Measurements from ENCODE around the gene UBE2L3. TPM values are rescaled to one million over a fixed set of nuclear protein-coding genes. Genes with fewer than 3 reads are reported as not detected.
"Not testable (repeated sequence)": the region's sequence is repeated elsewhere in the genome, so short reads cannot be mapped to it uniquely, and the experiment has no call there.

The UBE2L3 gene
- polyA plus RNA-seq (ENCODE audit: insufficient read length in 12 of 12) = 10 to 100 TPM in 11 of 12 donors, not detected in 1; 36.3 to 47.9 (median 42.0) TPM
- long read RNA-seq, donor 1, transcript UBE2L3-201 (4 exons, 3,028 nt) = major isoform, 53 of 89 reads
- long read RNA-seq, donor 1, partial matches to known transcripts = 36 of 89 reads
- long read RNA-seq, donor 1, other reads (novel, unspliced or antisense) = 0 of 89 reads
- long read RNA-seq, donor 2, transcript UBE2L3-201 (4 exons, 3,028 nt) = major isoform, 74 of 87 reads
- long read RNA-seq, donor 2, partial matches to known transcripts = 11 of 87 reads
- long read RNA-seq, donor 2, other reads (novel, unspliced or antisense) = 0 of 87 reads
- long read RNA-seq, donor 3, transcript UBE2L3-201 (4 exons, 3,028 nt) = major isoform, 15 of 20 reads
- long read RNA-seq, donor 3, partial matches to known transcripts = 5 of 20 reads
- long read RNA-seq, donor 3, other reads (novel, unspliced or antisense) = 0 of 20 reads
- long read RNA-seq, donor 4, transcript UBE2L3-201 (4 exons, 3,028 nt) = major isoform, 16 of 17 reads
- long read RNA-seq, donor 4, partial matches to known transcripts = 0 of 17 reads
- long read RNA-seq, donor 4, other reads (novel, unspliced or antisense) = 0 of 17 reads
- long read RNA-seq, donor 5, transcript UBE2L3-201 (4 exons, 3,028 nt) = major isoform, 51 of 57 reads
- long read RNA-seq, donor 5, partial matches to known transcripts = 5 of 57 reads
- long read RNA-seq, donor 5, other reads (novel, unspliced or antisense) = 0 of 57 reads
- long read RNA-seq, donor 6, transcript UBE2L3-201 (4 exons, 3,028 nt) = major isoform, 27 of 29 reads
- long read RNA-seq, donor 6, partial matches to known transcripts = 0 of 29 reads
- long read RNA-seq, donor 6, other reads (novel, unspliced or antisense) = 0 of 29 reads
- long read RNA-seq, donor 7, transcript UBE2L3-201 (4 exons, 3,028 nt) = major isoform, 23 of 23 reads
- long read RNA-seq, donor 7, partial matches to known transcripts = 0 of 23 reads
- long read RNA-seq, donor 7, other reads (novel, unspliced or antisense) = 0 of 23 reads
- long read RNA-seq, donor 8, transcript UBE2L3-201 (4 exons, 3,028 nt) = major isoform, 51 of 52 reads
- long read RNA-seq, donor 8, partial matches to known transcripts = 0 of 52 reads
- long read RNA-seq, donor 8, other reads (novel, unspliced or antisense) = 0 of 52 reads
- long read RNA-seq, donor 9, transcript UBE2L3-201 (4 exons, 3,028 nt) = major isoform, 32 of 37 reads
- long read RNA-seq, donor 9, partial matches to known transcripts = 5 of 37 reads
- long read RNA-seq, donor 9, other reads (novel, unspliced or antisense) = 0 of 37 reads
- long read RNA-seq, donor 10, transcript UBE2L3-201 (4 exons, 3,028 nt) = major isoform, 47 of 49 reads
- long read RNA-seq, donor 10, partial matches to known transcripts = 0 of 49 reads
- long read RNA-seq, donor 10, other reads (novel, unspliced or antisense) = 0 of 49 reads
- long read RNA-seq, donor 11, transcript UBE2L3-201 (4 exons, 3,028 nt) = major isoform, 53 of 55 reads
- long read RNA-seq, donor 11, partial matches to known transcripts = 0 of 55 reads
- long read RNA-seq, donor 11, other reads (novel, unspliced or antisense) = 0 of 55 reads

GRCh38 chr22:21567456-21568346 lies at the start of gene UBE2L3:
TSS of gene UBE2L3 (plus strand) at chr22:21567714. CDS start at chr22:21567745, 31 bp downstream.
- DNase-seq = peak; percentile 82

GRCh38 chr22:21526705-21527500 lies 40.6 kb upstream of the UBE2L3 start:
- DNase-seq = not testable (repeated sequence)

GRCh38 chr22:21531525-21531924 lies 36.0 kb upstream of the UBE2L3 start:
- not testable (repeated sequence) for DNase-seq

- DNase-seq = not testable (repeated sequence)
Measured at GRCh38 chr22:21532863-21533648, 34.5 kb upstream of the UBE2L3 start.

- DNase-seq = not testable (repeated sequence)
Measured at GRCh38 chr22:21539862-21540261, 27.7 kb upstream of the UBE2L3 start.

- DNase-seq = not testable (repeated sequence)
Measured at GRCh38 chr22:21544432-21545322, 22.8 kb upstream of the UBE2L3 start.

GRCh38 chr22:21549558-21549957 lies 18.0 kb upstream of the UBE2L3 start:
- DNase-seq = not testable (repeated sequence)

- DNase-seq = not testable (repeated sequence)
Measured at GRCh38 chr22:21550008-21550677, 17.4 kb upstream of the UBE2L3 start.

- not testable (repeated sequence) for DNase-seq
Measured at GRCh38 chr22:21550678-21551047, 16.9 kb upstream of the UBE2L3 start.

GRCh38 chr22:21551361-21551760 lies 16.2 kb upstream of the UBE2L3 start, which contains the start of gene RIMBP3C:
TSS of gene RIMBP3C (minus strand) at chr22:21551461. CDS start at chr22:21550976, 485 bp downstream.
- DNase-seq = not testable (repeated sequence)

- not testable (repeated sequence) for DNase-seq
Measured at GRCh38 chr22:21559345-21560125, 8.0 kb upstream of the UBE2L3 start.

- not testable (repeated sequence) for DNase-seq
Measured at GRCh38 chr22:21560657-21561056, 6.9 kb upstream of the UBE2L3 start.

- DNase-seq = no peak
Measured at GRCh38 chr22:21563912-21564311, 3.6 kb upstream of the UBE2L3 start.

GRCh38 chr22:21564411-21564810 lies 3.1 kb upstream of the UBE2L3 start:
- DNase-seq = no peak

- DNase-seq = no peak
Measured at GRCh38 chr22:21568347-21569075, 997 bp downstream of the UBE2L3 start.
